Measurements from ENCODE around the gene RTN1. TPM values are rescaled to one million over a fixed set of nuclear protein-coding genes. Genes with fewer than 3 reads are reported as not detected.

Gene RTN1
- total and polyA plus RNA-seq, 2 donors = 6.3 to 13.9 TPM

DNA sequence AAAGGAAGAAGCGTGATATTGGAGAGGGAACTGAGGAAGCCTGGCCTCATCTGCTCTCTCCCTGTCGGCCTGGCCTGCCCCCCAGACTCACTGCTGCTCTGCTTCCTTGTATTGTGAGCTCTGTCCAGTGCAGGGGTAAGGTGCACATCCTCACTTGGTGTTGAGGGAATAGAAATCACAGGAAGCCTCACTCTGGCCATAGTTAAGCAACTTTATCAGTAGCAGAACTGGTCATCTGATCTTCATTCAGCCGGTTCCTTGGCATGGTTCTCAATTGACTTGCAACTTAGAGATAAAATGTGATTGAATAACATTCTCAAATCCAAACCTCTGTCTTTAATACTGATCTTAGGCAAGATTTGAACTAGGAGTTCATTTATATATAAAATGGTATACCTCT, 282.5 kb downstream of the RTN1 start:
- 77% methylated on average over 3 of the region's 3 CpGs for WGBS
- no peak overlapping the region for H3K4me3 ChIP-seq (ENCODE audit: low read depth, low read length)
- no peak for DNase-seq (ENCODE audit: extremely low spot score)

GRCh38 chr14:59585891-59586554, 284.6 kb downstream of the RTN1 start:
- no peak for DNase-seq (ENCODE audit: extremely low spot score)
- 66% methylated on average over 10 of the region's 10 CpGs for WGBS
- Histone ChIP-seq H3K4me3 (ENCODE audit: low read depth, low read length) (no peak overlapping the region), H3K36me3 (ENCODE audit: insufficient read depth) (no peaks in the 10 kb centered on the region), H3K27ac (ENCODE audit: low read depth) (no peak overlapping the region), H3K4me1 (ENCODE audit: insufficient read depth) (no peaks in the 10 kb centered on the region)

More for the DNA sequence above, 282.5 kb downstream of the RTN1 start:
- no peaks in the 10 kb centered on the region for H3K36me3 ChIP-seq (ENCODE audit: insufficient read depth)
- H3K4me1 ChIP-seq (ENCODE audit: insufficient read depth) = no peaks in the 10 kb centered on the region
- no peak overlapping the region for H3K27ac ChIP-seq (ENCODE audit: low read depth)

- Histone ChIP-seq H3K36me3 (ENCODE audit: insufficient read depth) (no peaks in the 10 kb centered on the region), H3K4me1 (ENCODE audit: insufficient read depth) (no peaks in the 10 kb centered on the region), H3K27ac (ENCODE audit: low read depth) (no peak overlapping the region), H3K4me3 (ENCODE audit: low read depth, low read length) (no peak overlapping the region)
- DNase-seq (ENCODE audit: extremely low spot score) = no peak
- WGBS = 20% methylated on average over 2 of the region's 2 CpGs
Observed at GRCh38 chr14:59583755-59584154, 286.8 kb downstream of the RTN1 start.

- no peak for DNase-seq (ENCODE audit: extremely low spot score)
- no peaks in the 10 kb centered on the region for H3K4me1 ChIP-seq (ENCODE audit: insufficient read depth)
- H3K36me3 ChIP-seq (ENCODE audit: insufficient read depth) = no peaks in the 10 kb centered on the region
- no peak overlapping the region for H3K27ac ChIP-seq (ENCODE audit: low read depth)
- WGBS = 83% methylated on average over 23 of the region's 23 CpGs
- no peak overlapping the region for H3K4me3 ChIP-seq (ENCODE audit: low read depth, low read length)
Observed at GRCh38 chr14:59582845-59583509, 287.6 kb downstream of the RTN1 start.

DNA sequence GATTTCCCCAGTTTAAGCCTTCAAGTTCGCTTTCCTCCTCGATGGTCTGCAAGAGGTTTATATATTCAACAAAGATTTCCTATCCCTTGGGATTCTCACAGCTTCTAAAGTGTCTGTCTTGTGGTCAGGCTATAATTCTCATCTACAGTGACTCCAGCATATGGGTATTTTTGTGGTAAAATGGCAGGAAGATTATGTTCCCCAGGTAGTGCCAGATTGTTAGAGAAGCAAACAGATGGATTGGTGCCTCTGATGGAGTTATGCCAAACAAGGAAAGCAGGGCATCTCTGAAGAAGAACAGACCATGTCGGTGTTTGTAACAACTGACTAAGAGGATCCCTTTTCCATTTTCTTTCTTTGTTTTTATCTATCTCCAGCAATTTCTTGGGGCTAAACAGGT, 288.4 kb downstream of the RTN1 start:
- WGBS = 81% methylated on average over 3 of the region's 3 CpGs
- H3K27ac ChIP-seq (ENCODE audit: low read depth) = no peak overlapping the region
- DNase-seq (ENCODE audit: extremely low spot score) = no peak
- no peaks in the 10 kb centered on the region for H3K36me3 ChIP-seq (ENCODE audit: insufficient read depth)
- no peaks in the 10 kb centered on the region for H3K4me1 ChIP-seq (ENCODE audit: insufficient read depth)
- H3K4me3 ChIP-seq (ENCODE audit: low read depth, low read length) = no peak overlapping the region

GRCh38 chr14:59580911-59581310, 289.7 kb downstream of the RTN1 start:
- Histone ChIP-seq H3K4me1 (ENCODE audit: insufficient read depth) (no peaks in the 10 kb centered on the region), H3K36me3 (ENCODE audit: insufficient read depth) (no peaks in the 10 kb centered on the region)
- WGBS = 38% methylated on average over 2 of the region's 2 CpGs

DNA sequence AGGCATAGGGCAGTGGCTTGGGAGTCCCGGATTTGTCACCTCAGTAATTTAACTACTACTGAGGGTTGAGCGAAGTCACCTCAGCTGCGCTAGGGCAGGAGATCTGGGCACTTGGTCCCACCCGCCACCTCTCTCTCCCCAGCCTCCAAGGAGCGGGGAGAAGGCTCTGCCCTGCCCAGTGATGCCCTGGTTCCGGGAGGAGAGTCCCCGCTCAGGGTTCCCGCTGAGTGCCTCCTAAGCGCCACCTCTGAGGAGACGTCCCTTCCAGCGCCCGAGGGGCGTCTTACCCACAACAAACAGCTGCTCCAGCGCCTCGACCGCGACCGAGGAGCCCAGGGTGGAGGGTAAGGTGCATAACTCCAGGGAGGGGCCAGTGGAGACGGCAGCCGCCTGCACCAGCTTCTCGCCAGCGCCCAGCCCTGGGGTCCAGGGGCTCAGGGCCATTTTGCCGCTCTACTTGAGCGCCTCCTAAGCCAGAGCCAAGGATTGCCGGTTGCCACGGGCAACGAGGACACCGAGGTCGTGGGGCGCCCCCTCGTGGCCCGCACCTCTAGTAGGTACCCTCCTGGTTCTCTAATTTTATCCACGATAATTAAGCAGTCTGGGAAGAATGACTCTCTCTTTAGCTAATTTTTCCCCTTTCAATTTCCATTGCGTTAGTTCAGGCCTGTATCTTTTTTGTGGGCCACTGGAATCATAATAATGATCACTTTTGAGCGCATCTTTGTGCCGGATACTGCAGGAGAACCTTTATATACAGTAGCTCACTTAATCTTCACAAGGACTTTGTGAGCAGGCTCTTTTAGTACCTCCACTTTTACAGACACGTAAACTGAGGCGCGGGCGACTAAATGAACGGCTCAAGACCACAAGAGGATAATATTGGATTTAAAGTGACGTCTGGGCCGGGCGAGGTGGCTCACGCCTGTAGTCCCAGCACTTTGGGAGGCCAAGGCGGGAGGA, 294.0 kb downstream of the RTN1 start, which contains the start of gene CCDC175:
CCDC175 (minus strand) TSS at position 481 of the 963 bp plus-strand sequence; CDS start at position 444, 37 bp downstream.
- H3K4me3 ChIP-seq (ENCODE audit: low read depth, low read length) = no peak within 1 kb of the TSS
- peak; percentile 18 for DNase-seq (ENCODE audit: extremely low spot score)
- WGBS = 21% methylated on average over 46 of the region's 46 CpGs
- no peak within 1 kb of the TSS for H3K27ac ChIP-seq (ENCODE audit: low read depth)
- H3K4me1 ChIP-seq (ENCODE audit: insufficient read depth) = no peaks in the 10 kb centered on the region
- no peaks in the 10 kb centered on the region for H3K36me3 ChIP-seq (ENCODE audit: insufficient read depth)

More at GRCh38 chr14:59580911-59581310, 289.7 kb downstream of the RTN1 start:
- DNase-seq (ENCODE audit: extremely low spot score) = no peak
- Histone ChIP-seq H3K27ac (ENCODE audit: low read depth) (no peak overlapping the region), H3K4me3 (ENCODE audit: low read depth, low read length) (no peak overlapping the region)

GRCh38 chr14:59570122-59570521, 300.5 kb downstream of the RTN1 start:
- H3K4me1 ChIP-seq (ENCODE audit: insufficient read depth) = no peaks in the 10 kb centered on the region
- DNase-seq (ENCODE audit: extremely low spot score) = no peak
- no peak overlapping the region for H3K4me3 ChIP-seq (ENCODE audit: low read depth, low read length)
- no peaks in the 10 kb centered on the region for H3K36me3 ChIP-seq (ENCODE audit: insufficient read depth)
- H3K27ac ChIP-seq (ENCODE audit: low read depth) = no peak overlapping the region

GRCh38 chr14:59566725-59567124, 303.9 kb downstream of the RTN1 start:
- Histone ChIP-seq H3K36me3 (ENCODE audit: insufficient read depth) (no peaks in the 10 kb centered on the region), H3K27ac (ENCODE audit: low read depth) (no peak overlapping the region), H3K4me1 (ENCODE audit: insufficient read depth) (no peaks in the 10 kb centered on the region), H3K4me3 (ENCODE audit: low read depth, low read length) (no peak overlapping the region)
- WGBS = 78% methylated on average over 3 of the region's 3 CpGs
- no peak for DNase-seq (ENCODE audit: extremely low spot score)

GRCh38 chr14:59566296-59566695, 304.3 kb downstream of the RTN1 start:
- Histone ChIP-seq H3K4me3 (ENCODE audit: low read depth, low read length) (no peak overlapping the region), H3K4me1 (ENCODE audit: insufficient read depth) (no peaks in the 10 kb centered on the region), H3K27ac (ENCODE audit: low read depth) (no peak overlapping the region), H3K36me3 (ENCODE audit: insufficient read depth) (no peaks in the 10 kb centered on the region)
- WGBS = 50% methylated on average over 1 of the region's 1 CpG
- no peak for DNase-seq (ENCODE audit: extremely low spot score)

GRCh38 chr14:59565087-59565486, 305.5 kb downstream of the RTN1 start:
- no peak for DNase-seq (ENCODE audit: extremely low spot score)
- 29% methylated on average over 1 of the region's 1 CpG for WGBS
- Histone ChIP-seq H3K36me3 (ENCODE audit: insufficient read depth) (no peaks in the 10 kb centered on the region), H3K27ac (ENCODE audit: low read depth) (no peak overlapping the region), H3K4me3 (ENCODE audit: low read depth, low read length) (no peak overlapping the region), H3K4me1 (ENCODE audit: insufficient read depth) (no peaks in the 10 kb centered on the region)

DNA sequence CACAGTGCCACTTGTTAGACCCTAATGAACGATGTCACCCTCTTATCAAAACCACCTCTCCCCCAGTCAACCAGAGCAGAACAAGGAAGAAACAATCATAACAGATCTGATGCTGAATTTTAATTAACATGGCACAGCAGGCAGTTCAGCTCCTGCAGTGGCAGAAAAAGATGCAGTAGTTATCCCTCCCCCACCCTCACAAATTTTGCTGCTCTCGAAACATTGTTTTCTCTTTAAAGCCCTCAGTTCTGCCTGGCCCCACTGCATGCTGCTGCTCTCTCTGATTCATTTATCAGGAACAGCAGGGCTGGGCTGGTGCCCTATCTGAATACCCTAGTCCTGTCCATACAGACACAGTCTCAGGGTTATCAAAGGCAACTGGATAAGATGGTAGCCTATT, 306.2 kb downstream of the RTN1 start:
- no peak for DNase-seq (ENCODE audit: extremely low spot score)
- H3K36me3 ChIP-seq (ENCODE audit: insufficient read depth) = no peaks in the 10 kb centered on the region
- 37% methylated on average over 2 of the region's 2 CpGs for WGBS
- H3K4me3 ChIP-seq (ENCODE audit: low read depth, low read length) = no peak overlapping the region
- no peaks in the 10 kb centered on the region for H3K4me1 ChIP-seq (ENCODE audit: insufficient read depth)
- H3K27ac ChIP-seq (ENCODE audit: low read depth) = no peak overlapping the region

DNA sequence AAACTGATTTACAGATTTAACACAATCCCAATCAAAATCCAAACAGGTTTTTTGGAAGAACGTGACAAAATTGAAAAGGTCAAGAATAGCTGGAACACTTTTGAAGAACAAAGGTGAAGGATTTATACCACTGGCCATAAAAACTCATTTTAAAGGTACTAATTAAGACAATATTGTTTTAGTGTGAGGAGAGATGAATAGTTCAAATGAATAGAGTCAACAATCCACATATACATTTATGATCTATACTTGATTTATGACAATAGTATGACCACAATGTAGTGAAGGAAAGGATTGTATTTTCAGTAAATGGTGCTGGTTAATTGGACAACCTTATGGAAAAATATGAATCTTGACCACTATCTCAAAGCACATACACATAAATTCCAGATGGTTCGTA, 323.3 kb downstream of the RTN1 start:
- 74% methylated on average over 2 of the region's 2 CpGs for WGBS
- H3K4me3 ChIP-seq (ENCODE audit: low read depth, low read length) = no peak overlapping the region
- H3K27ac ChIP-seq (ENCODE audit: low read depth) = no peak overlapping the region
- DNase-seq (ENCODE audit: extremely low spot score) = no peak
- no peaks in the 10 kb centered on the region for H3K4me1 ChIP-seq (ENCODE audit: insufficient read depth)
- H3K36me3 ChIP-seq (ENCODE audit: insufficient read depth) = no peaks in the 10 kb centered on the region
